NB4 (cell line): ENCODE results near the gene BLTP3B.

ENCODE experiments used
- DNase-seq: peaks from one replicate; pipeline ENCODE4 v3.0.0; 2010; ENCODE audit warnings: low read depth
- H3K4me3 ChIP-seq: one replicate; pipeline ENCODE4 v1.5.1; 2011; ENCODE audit warnings: mild to moderate bottlenecking, low read depth, low read length, moderate library complexity
- MYC ChIP-seq: IDR thresholded peaks from 2 replicates; pipeline ENCODE4 v1.6.1; 2011; ENCODE audit warnings: low read depth, low read length
- POLR2A ChIP-seq: IDR thresholded peaks from 2 replicates; pipeline ENCODE4 v1.6.1; 2011; ENCODE audit warnings: mild to moderate bottlenecking; ENCODE audit not compliant: insufficient read length; ENCODE audit errors: extremely low read depth
- TF ChIP-seq, protein P1 (sequence below): IDR thresholded peaks from one replicate; pipeline ENCODE4 v1.5.1; 2012; ENCODE audit warnings: low read depth, low read length
- TF ChIP-seq, protein P2 (sequence below): IDR thresholded peaks from 2 replicates; pipeline ENCODE4 v1.6.1; 2011; ENCODE audit warnings: low read depth, low read length

Gene BLTP3B

DNA sequence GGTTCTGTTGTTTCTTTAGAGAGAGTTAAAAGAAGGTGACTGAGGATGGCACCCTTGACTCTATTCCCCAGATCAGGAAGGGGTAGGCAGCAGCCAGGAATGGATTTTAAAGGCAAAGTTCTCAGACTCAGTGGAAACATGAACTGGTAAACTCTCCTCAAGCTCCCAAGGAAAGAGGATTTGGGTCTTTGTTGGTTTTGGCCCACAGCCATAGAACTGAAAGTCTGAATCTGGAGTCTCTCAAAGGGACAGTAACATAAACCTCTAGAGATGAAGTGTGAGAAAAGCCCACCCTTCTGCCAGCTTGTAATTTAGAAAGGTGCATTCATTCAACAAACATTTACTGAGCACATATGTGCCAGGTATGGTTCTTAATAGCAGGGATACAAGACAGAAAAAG lies 28.6 kb upstream of the BLTP3B start:
- DNase-seq = no peak
- no peak overlapping the region for H3K4me3 ChIP-seq
- TF ChIP-seq MYC (no peak), POLR2A (no peak)
- TF ChIP-seq, protein P1, sequence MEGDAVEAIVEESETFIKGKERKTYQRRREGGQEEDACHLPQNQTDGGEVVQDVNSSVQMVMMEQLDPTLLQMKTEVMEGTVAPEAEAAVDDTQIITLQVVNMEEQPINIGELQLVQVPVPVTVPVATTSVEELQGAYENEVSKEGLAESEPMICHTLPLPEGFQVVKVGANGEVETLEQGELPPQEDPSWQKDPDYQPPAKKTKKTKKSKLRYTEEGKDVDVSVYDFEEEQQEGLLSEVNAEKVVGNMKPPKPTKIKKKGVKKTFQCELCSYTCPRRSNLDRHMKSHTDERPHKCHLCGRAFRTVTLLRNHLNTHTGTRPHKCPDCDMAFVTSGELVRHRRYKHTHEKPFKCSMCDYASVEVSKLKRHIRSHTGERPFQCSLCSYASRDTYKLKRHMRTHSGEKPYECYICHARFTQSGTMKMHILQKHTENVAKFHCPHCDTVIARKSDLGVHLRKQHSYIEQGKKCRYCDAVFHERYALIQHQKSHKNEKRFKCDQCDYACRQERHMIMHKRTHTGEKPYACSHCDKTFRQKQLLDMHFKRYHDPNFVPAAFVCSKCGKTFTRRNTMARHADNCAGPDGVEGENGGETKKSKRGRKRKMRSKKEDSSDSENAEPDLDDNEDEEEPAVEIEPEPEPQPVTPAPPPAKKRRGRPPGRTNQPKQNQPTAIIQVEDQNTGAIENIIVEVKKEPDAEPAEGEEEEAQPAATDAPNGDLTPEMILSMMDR = no peak
- TF ChIP-seq, protein P2, sequence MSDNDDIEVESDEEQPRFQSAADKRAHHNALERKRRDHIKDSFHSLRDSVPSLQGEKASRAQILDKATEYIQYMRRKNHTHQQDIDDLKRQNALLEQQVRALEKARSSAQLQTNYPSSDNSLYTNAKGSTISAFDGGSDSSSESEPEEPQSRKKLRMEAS = no peak

DNA sequence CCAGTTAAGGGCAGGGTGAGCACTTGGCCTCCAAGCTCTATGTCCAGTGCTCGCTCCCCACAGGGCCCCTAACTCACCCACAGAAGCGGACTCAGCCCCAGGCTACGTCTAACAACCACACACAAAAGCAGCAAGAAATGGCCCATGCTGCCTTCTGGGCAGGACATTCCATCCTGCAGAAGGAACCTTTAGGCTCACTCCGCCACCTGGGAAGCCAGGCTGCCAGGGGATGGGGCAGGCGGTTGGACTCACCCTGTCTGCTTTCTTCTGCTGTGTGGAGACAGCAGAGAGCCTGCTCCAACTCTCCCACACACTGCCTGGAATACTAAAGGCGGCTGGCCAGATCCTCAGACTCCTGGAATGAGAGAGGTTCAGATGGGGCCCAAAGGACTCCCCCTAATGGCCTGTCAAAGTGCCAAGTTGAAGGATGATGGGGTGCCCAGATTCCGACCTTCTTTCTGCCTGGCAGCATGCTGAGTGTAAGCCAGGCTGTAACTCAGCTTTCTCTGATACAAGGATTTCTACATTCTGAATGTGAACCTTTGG lies 27.7 kb upstream of the BLTP3B start:
- TF ChIP-seq POLR2A = no peak
- TF ChIP-seq, protein P1 = peak; percentile 5
- H3K4me3 ChIP-seq = no peak overlapping the region
- no peak for DNase-seq

DNA sequence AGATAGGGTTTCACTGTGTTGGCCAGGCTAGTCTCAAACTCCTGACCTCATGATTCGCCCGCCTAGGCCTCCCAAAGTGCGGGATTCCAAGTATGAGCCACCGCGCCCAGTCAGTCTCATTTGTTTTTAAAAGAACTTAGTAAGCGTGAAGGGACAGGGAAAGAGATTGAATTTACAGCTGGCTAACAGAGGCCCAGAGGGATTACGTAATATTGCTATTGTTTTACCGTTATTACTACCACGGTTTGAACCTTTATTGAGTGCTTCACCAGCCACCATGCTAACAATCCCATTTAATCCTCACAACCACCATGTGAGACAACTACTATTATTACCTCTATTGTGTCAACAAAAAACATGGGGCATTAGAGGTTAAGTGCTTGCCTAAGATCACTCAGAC lies 26.7 kb upstream of the BLTP3B start:
- DNase-seq = no peak
- no peak overlapping the region for H3K4me3 ChIP-seq
- TF ChIP-seq POLR2A (no peak), MYC (no peak)
- TF ChIP-seq, protein P1 = no peak
- TF ChIP-seq, protein P2 = no peak

DNA sequence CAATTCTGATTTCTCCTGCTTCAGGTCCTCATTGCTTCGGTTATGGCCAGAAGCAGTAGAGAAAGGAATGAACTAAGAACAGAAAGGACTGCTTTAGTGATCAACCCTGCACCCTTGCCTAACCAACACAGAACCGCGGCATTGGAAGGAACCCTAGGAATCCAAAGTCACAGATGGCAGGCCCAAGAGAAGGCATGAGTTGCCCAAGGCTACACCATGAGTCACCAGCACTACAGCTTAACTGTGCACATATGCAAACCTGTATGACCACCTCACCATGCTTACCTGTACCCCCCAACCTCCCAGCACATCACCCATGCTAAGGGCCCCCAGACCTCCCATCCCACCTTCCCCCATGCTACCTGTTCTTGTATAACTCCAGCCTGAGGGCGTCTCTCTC lies 25.9 kb upstream of the BLTP3B start:
- H3K4me3 ChIP-seq = no peak overlapping the region
- TF ChIP-seq, protein P2 = no peak
- TF ChIP-seq, protein P1 = no peak
- TF ChIP-seq POLR2A (no peak), MYC (no peak)
- no peak for DNase-seq

DNA sequence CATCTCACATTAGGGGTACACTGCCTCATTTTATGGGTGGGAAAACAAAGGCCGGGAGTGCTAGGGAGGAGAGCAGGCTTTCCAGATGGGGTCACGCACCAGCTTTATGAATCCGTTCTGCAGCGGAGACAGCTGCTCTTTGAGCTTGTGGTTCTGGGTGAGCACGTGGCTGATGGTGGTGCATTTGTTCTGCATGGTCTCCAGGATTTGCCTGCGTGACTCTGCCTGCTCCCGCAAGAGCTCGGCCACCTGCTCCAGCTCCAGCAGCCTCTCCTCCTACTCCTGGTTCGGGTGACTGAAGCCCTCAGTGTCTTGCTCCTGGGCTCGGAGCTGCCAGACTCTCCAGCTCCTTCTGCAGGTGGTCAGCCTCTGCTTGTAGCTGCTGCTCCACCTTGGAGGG lies 23.6 kb upstream of the BLTP3B start:
- no peak for DNase-seq
- TF ChIP-seq, protein P1 = no peak
- TF ChIP-seq MYC (no peak), POLR2A (no peak)
- TF ChIP-seq, protein P2 = no peak
- no peak overlapping the region for H3K4me3 ChIP-seq

DNA sequence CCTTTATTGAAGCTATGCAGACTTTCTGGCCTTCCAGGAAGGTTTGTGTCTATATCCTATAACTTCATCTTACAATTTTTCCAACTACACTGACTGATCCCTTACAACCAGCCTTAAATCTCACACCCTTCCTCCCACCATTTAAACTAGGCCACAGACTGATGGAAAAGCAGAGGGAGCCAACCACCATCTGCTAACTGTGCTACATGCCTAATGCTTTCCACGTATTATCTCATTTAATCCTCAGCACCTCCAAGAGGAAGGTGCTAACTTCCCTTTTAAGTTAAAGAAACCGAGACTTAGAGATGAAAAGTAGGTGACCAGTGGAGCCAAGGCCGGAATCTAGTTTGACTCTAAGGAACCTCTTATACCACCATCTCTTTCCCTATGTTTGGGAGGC lies 22.7 kb upstream of the BLTP3B start:
- DNase-seq = no peak
- H3K4me3 ChIP-seq = no peak overlapping the region
- TF ChIP-seq MYC (no peak), POLR2A (no peak)
- TF ChIP-seq, protein P1 = no peak
- TF ChIP-seq, protein P2 = no peak
